ENCODE results near the gene P3H3. TPM values are rescaled to one million over a fixed set of nuclear protein-coding genes. Genes with fewer than 3 reads are reported as not detected.

Gene P3H3
- total and polyA plus RNA-seq, 2 of the 4 experiments (the other 2 are of a cell fraction), result 27.8 to 83.9 TPM

DNA sequence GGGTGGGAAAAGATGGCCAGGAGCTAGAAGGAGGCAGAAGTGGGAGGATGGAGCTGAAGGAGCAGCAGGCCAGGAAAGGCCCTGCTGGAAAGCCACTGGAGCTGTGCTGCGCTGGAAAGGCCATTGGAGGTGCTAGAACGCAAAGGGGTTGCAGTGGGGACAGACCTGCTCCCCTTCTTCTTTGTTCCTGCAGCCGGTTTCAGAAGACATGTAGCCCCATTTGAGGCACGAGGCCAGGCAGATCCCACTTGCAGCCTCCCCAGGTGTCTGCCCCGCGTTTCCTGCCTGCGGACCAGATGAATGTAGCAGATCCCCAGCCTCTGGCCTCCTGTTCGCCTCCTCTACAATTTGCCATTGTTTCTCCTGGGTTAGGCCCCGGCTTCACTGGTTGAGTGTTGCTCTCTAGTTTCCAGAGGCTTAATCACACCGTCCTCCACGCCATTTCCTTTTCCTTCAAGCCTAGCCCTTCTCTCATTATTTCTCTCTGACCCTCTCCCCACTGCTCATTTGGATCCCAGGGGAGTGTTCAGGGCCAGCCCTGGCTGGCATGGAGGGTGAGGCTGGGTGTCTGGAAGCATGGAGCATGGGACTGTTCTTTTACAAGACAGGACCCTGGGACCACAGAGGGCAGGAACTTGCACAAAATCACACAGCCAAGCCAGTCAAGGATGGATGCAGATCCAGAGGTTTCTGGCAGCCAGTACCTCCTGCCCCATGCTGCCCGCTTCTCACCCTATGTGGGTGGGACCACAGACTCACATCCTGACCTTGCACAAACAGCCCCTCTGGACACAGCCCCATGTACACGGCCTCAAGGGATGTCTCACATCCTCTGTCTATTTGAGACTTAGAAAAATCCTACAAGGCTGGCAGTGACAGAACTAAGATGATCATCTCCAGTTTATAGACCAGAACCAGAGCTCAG, 8.8 kb upstream of the P3H3 start:
- H3K27ac ChIP-seq (ENCODE audit: insufficient read depth, low read length), result no peak overlapping the region
- no peak overlapping the region for H3K14ac ChIP-seq (replicated peaks; ENCODE audit: low read depth, low read length)
- H3K79me1 ChIP-seq (ENCODE audit: low read depth in 1 of 2, low read length in 2 of 2), result peaks cover 0 to 3% of the 10 kb centered on the region in 2 experiments; a peak in 1 of 4 replicates
- H3K9ac ChIP-seq (ENCODE audit: low read depth, low read length), result no peak overlapping the region
- ChIA-PET CTCF (no interaction called here), POLR2A (ENCODE audit: unreplicated experiment) (interaction anchor here (0.6 kb wide), 1 partner anchor 67 kb away, joined by 3 read pairs; no protein-coding TSS in a partner anchor)
- peaks cover 3% of the 10 kb centered on the region for H3K36me3 ChIP-seq (ENCODE audit: control insufficient read depth, insufficient read depth, low read length)
- H2AK5ac ChIP-seq (ENCODE audit: low read depth, low read length), result no peak overlapping the region
- peaks cover 10% of the 10 kb centered on the region; the same call in 1 of the 2 replicates for H3K4me1 ChIP-seq (ENCODE audit: control insufficient read depth, insufficient read depth, low read length)
- H2BK120ac ChIP-seq (ENCODE audit: low read depth, low read length), result no peak overlapping the region
- H3K56ac ChIP-seq (ENCODE audit: extremely low read depth, insufficient read depth, low read length), result no peak overlapping the region
- no peak overlapping the region for H4K8ac ChIP-seq (ENCODE audit: low read depth in 2 of 2, low read length in 2 of 2)
- H3K9me1 ChIP-seq (ENCODE audit: insufficient read depth, low read length), result peaks cover 4% of the 10 kb centered on the region; the same call in 1 of the 2 replicates
- ATAC-seq (ENCODE audit: low read depth) (no peak), DNase-seq (no peak)
- no peak overlapping the region for H2BK15ac ChIP-seq (ENCODE audit: low read depth, low read length)
- no peak overlapping the region for H2AFZ ChIP-seq (replicated peaks; ENCODE audit: low read length, poor library complexity)
- no peak overlapping the region for H4K91ac ChIP-seq (ENCODE audit: insufficient read depth, low read depth, low read length)
- BruUV-seq (replicated peaks), result TSS peak; percentile 84
- H3K4me2 ChIP-seq (ENCODE audit: low read depth, low read length), result no peak overlapping the region
- no peak overlapping the region for H3K4ac ChIP-seq (ENCODE audit: low read depth, low read length)
- no peak overlapping the region for H3K23ac ChIP-seq (ENCODE audit: low read depth, low read length)
- H2BK5ac ChIP-seq (ENCODE audit: low read depth, low read length, poor library complexity, severe bottlenecking), result no peak overlapping the region
- H2AK9ac ChIP-seq (replicated peaks; ENCODE audit: low read depth, low read length, poor library complexity), result no peak overlapping the region
- no peak overlapping the region for H4K5ac ChIP-seq (ENCODE audit: low read depth, low read length)
- intact Hi-C loops (cut with micrococcal nuclease) (no loop called here), in situ Hi-C loops (cut with MboI; ENCODE audit: low sequenced_read_pairs) (loop anchor here (10.0 kb wide), 1 partner anchor 205 kb away; no protein-coding TSS in a partner anchor), dilution Hi-C loops (cut with HindIII; ENCODE audit: low sequenced_read_pairs, unreplicated experiment) (no loop called here)
- no peak for TF ChIP-seq ELK1 (IDR thresholded peaks at IDR 0.05; ENCODE audit: borderline replicate concordance, low read depth, low read length)
- no peak for TF ChIP-seq POLR2A (IDR thresholded peaks at IDR 0.05; ENCODE audit: low read depth, low read length)
- no peak for TF ChIP-seq SMC3 (IDR thresholded peaks at IDR 0.05; ENCODE audit: low read depth, low read length)
- H3K18ac ChIP-seq (ENCODE audit: low read depth, low read length), result no peak overlapping the region
- H2BK20ac ChIP-seq (ENCODE audit: low read depth, low read length), result no peak overlapping the region
- H3K4me3 ChIP-seq (ENCODE audit: insufficient read depth, low read depth, low read length), result no peak overlapping the region
- no peaks in the 10 kb centered on the region for H3K9me3 ChIP-seq (ENCODE audit: control insufficient read depth, insufficient read depth, low read length)
- peaks cover 2% of the 10 kb centered on the region; the same call in 1 of the 2 replicates for H3K27me3 ChIP-seq (ENCODE audit: control insufficient read depth, insufficient read depth, low read length)
- 93% methylated on average over 3 of the region's 13 CpGs; no CpG with 5 or more reads in 1 of the 2 experiments for WGBS, 2 experiments (ENCODE audit: extremely low coverage in 2 of 2, insufficient read length in 1 of 2)
- H4K20me1 ChIP-seq (ENCODE audit: insufficient read depth, low read length), result no peaks in the 10 kb centered on the region
